ENCODE results near the gene MYO5B. TPM values are rescaled to one million over a fixed set of nuclear protein-coding genes. Genes with fewer than 3 reads are reported as not detected.

MYO5B gene
- total and polyA plus RNA-seq, 2 donors (not counting 1 experiment from before 2014, with no cell fraction given): 0.30 to 1.7 TPM

- CTCF ChIA-PET: no interaction called here
- Histone ChIP-seq H3K9ac (ENCODE audit: low read length) (no peak overlapping the region), H3K27ac (ENCODE audit: low read length in 2 of 2) (no peak overlapping the region), H3K36me3 (replicated peaks in 1 of 2; ENCODE audit: control extremely low read depth in 1 of 2, control insufficient read depth in 1 of 2, extremely low read depth in 1 of 2, insufficient read depth in 2 of 2, low read length in 1 of 2) (no peaks in the 10 kb centered on the region), H3K4me1 (ENCODE audit: control insufficient read depth in 2 of 2, insufficient read depth in 2 of 2, low read length in 2 of 2) (peaks cover 14% of the 10 kb centered on the region in 2 donors), H3K4me3 (ENCODE audit: control extremely low read depth in 1 of 5, extremely low read depth in 1 of 5, insufficient read depth in 1 of 5, low read depth in 2 of 5, low read length in 4 of 5) (no peak overlapping the region), H4K20me1 (ENCODE audit: control insufficient read depth, insufficient read depth, low read length, poor library complexity, severe bottlenecking) (no peaks in the 10 kb centered on the region), H3K4me2 (replicated peaks; ENCODE audit: low read depth, low read length, poor library complexity, severe bottlenecking) (no peak overlapping the region), H3K27me3 (replicated peaks in 1 of 4; ENCODE audit: control extremely low read depth in 1 of 4, control insufficient read depth in 3 of 4, insufficient read depth in 4 of 4, low read length in 3 of 4) (no peaks in the 10 kb centered on the region), H3K9me3 (ENCODE audit: control extremely low read depth in 1 of 3, control insufficient read depth in 2 of 3, insufficient read depth in 1 of 3, low read length in 2 of 3) (no peaks in the 10 kb centered on the region), H2AFZ (ENCODE audit: insufficient read depth, low read depth, low read length, poor library complexity, severe bottlenecking) (no peak overlapping the region), H3K79me2 (ENCODE audit: control insufficient read depth, insufficient read depth, low read length) (no peaks in the 10 kb centered on the region)
- DNase-seq (no peak), ATAC-seq (ENCODE audit: low read depth) (no peak)
- WGBS (ENCODE audit: insufficient coverage): 80% methylated on average over 4 of the region's 4 CpGs
- POLR2A ChIA-PET: no interaction called here
- Mint-ChIP-seq H3K4me1 (peaks cover 8% of the 10 kb centered on the region), H3K27me3 (peaks cover 50% of the 10 kb centered on the region), H3K9me3 (ENCODE audit: insufficient read depth) (no peaks in the 10 kb centered on the region), H3K27ac (no peak overlapping the region), H3K4me3 (no peak overlapping the region)
- intact Hi-C loops (cut with micrococcal nuclease): no loop called here
- TF ChIP-seq, protein P1, sequence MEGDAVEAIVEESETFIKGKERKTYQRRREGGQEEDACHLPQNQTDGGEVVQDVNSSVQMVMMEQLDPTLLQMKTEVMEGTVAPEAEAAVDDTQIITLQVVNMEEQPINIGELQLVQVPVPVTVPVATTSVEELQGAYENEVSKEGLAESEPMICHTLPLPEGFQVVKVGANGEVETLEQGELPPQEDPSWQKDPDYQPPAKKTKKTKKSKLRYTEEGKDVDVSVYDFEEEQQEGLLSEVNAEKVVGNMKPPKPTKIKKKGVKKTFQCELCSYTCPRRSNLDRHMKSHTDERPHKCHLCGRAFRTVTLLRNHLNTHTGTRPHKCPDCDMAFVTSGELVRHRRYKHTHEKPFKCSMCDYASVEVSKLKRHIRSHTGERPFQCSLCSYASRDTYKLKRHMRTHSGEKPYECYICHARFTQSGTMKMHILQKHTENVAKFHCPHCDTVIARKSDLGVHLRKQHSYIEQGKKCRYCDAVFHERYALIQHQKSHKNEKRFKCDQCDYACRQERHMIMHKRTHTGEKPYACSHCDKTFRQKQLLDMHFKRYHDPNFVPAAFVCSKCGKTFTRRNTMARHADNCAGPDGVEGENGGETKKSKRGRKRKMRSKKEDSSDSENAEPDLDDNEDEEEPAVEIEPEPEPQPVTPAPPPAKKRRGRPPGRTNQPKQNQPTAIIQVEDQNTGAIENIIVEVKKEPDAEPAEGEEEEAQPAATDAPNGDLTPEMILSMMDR (IDR thresholded peaks at IDR 0.05): no peak
- TF ChIP-seq EZH2 (IDR thresholded peaks at IDR 0.05; ENCODE audit: borderline replicate concordance, insufficient read depth, low read depth, low read length, poor library complexity, severe bottlenecking): no peak
Observed at GRCh38 chr18:50080316-50080715, 114.6 kb downstream of the MYO5B start.

DNA sequence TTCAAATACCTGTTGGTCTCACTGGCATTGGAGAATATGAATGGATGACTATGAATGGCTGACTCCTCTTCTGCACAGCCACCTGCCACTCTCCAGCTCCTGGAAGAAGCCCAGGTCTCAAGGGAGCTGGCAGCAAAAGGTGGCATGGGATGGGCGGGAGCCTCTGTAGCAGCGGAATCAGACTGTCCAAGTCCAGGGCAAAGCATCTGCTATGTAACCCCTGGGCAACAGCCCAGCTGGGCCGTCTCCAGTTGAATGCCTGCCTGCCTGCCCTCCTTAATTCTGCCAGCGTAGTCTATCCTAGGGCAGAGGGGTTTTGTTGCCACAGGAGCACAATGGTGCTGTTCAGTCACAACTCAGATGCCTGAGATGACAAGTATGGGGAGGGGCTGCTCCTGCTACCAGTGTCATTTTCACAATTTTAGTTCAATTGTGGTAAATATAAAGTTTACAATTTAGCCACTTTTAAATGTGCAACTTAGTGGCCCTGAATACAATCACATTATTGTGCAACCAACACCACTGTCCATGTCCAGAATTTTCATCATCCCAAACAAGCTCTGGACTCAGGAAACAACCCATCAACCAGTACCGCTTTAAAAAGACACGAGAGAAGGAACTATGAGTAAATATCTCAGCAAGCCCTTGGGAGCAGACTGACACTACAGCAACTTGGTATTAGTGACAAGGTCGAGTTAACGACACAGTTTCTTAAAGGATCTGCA lies 115.2 kb downstream of the MYO5B start:
- H3K4me3 ChIP-seq (ENCODE audit: control extremely low read depth in 1 of 5, extremely low read depth in 1 of 5, insufficient read depth in 1 of 5, low read depth in 2 of 5, low read length in 4 of 5): no peak overlapping the region
- 80% methylated on average over 8 of the region's 8 CpGs for WGBS (ENCODE audit: insufficient coverage)
- POLR2A ChIA-PET: no interaction called here
- peaks cover 0 to 2% (median 0%) of the 10 kb centered on the region in 3 donors for H3K9me3 ChIP-seq (ENCODE audit: control extremely low read depth in 1 of 3, control insufficient read depth in 2 of 3, insufficient read depth in 1 of 3, low read length in 2 of 3)
- TF ChIP-seq EZH2 (IDR thresholded peaks at IDR 0.05; ENCODE audit: borderline replicate concordance, insufficient read depth, low read depth, low read length, poor library complexity, severe bottlenecking): no peak
- TF ChIP-seq, protein P1 (IDR thresholded peaks at IDR 0.05): no peak
- H3K27me3 Mint-ChIP-seq: peaks cover 53% of the 10 kb centered on the region
- intact Hi-C loops (cut with micrococcal nuclease): no loop called here
- H3K9ac ChIP-seq (ENCODE audit: low read length): no peak overlapping the region
- H3K27ac Mint-ChIP-seq: no peak overlapping the region
- H3K27me3 ChIP-seq (replicated peaks in 1 of 4; ENCODE audit: control extremely low read depth in 1 of 4, control insufficient read depth in 3 of 4, insufficient read depth in 4 of 4, low read length in 3 of 4): no peaks in the 10 kb centered on the region
- no peaks in the 10 kb centered on the region for H3K36me3 ChIP-seq (replicated peaks in 1 of 2; ENCODE audit: control extremely low read depth in 1 of 2, control insufficient read depth in 1 of 2, extremely low read depth in 1 of 2, insufficient read depth in 2 of 2, low read length in 1 of 2)
- H3K4me1 ChIP-seq (ENCODE audit: control insufficient read depth in 2 of 2, insufficient read depth in 2 of 2, low read length in 2 of 2): peaks cover 14 to 16% of the 10 kb centered on the region in 2 donors
- DNase-seq (no peak), ATAC-seq (ENCODE audit: low read depth) (no peak)
- CTCF ChIA-PET: no interaction called here
- H3K4me3 Mint-ChIP-seq: no peak overlapping the region
- H3K4me2 ChIP-seq (replicated peaks; ENCODE audit: low read depth, low read length, poor library complexity, severe bottlenecking): no peak overlapping the region
- peaks cover 11% of the 10 kb centered on the region for H3K4me1 Mint-ChIP-seq
- H3K79me2 ChIP-seq (ENCODE audit: control insufficient read depth, insufficient read depth, low read length): no peaks in the 10 kb centered on the region
- no peak overlapping the region for H2AFZ ChIP-seq (ENCODE audit: insufficient read depth, low read depth, low read length, poor library complexity, severe bottlenecking)
- H3K27ac ChIP-seq (ENCODE audit: low read length in 2 of 2): no peak overlapping the region
- no peaks in the 10 kb centered on the region for H4K20me1 ChIP-seq (ENCODE audit: control insufficient read depth, insufficient read depth, low read length, poor library complexity, severe bottlenecking)
- peaks cover 2% of the 10 kb centered on the region for H3K9me3 Mint-ChIP-seq (ENCODE audit: insufficient read depth)

All from B cell (primary cell).